Naive B cell (primary cell): ENCODE data around the gene SEC23A. TPM values are rescaled to one million over a fixed set of nuclear protein-coding genes. Genes with fewer than 3 reads are reported as not detected.
"Not testable (repeated sequence)": the region's sequence is repeated elsewhere in the genome, so short reads cannot be mapped to it uniquely, and the experiment has no call there.

Experiments used
- ATAC-seq, 2 donors: fragments of 150-1000 bp; cut with Tn5 transposase; 2 replicates each; pipeline ENCODE4 v1.10.0; 2021; ENCODE audit warnings: low read depth in 2 of 2, mild to moderate bottlenecking in 2 of 2, moderate library complexity in 2 of 2
- DNase-seq: peaks from one replicate; pipeline ENCODE4 v3.0.0; 2022
- H3K27ac Mint-ChIP-seq, 6 donors: one replicate each; pipeline ENCODE4 v1.8.0; 2020 to 2022; ENCODE audit warnings: mild to moderate bottlenecking in 6 of 6, mixed read lengths in 6 of 6, moderate library complexity in 5 of 6, inconsistent platforms in 2 of 6
- H3K27me3 Mint-ChIP-seq, 3 donors: one replicate each; pipeline ENCODE4 v1.8.0; 2021 to 2022; ENCODE audit warnings: mixed read lengths in 3 of 3, mild to moderate bottlenecking in 1 of 3
- H3K36me3 Mint-ChIP-seq, 2 donors: one replicate each; pipeline ENCODE4 v1.8.0; 2020 to 2022; ENCODE audit warnings: mixed read lengths in 2 of 2, inconsistent platforms in 1 of 2, mild to moderate bottlenecking in 1 of 2
- H3K4me1 Mint-ChIP-seq, 3 donors: one replicate each; pipeline ENCODE4 v1.8.0; 2020 to 2022; ENCODE audit warnings: mixed read lengths in 3 of 3, inconsistent platforms in 1 of 3, mild to moderate bottlenecking in 1 of 3, moderate library complexity in 1 of 3
- H3K4me3 Mint-ChIP-seq, 8 donors: one replicate each; pipeline ENCODE4 v1.8.0; 2020 to 2022; ENCODE audit warnings: mild to moderate bottlenecking in 8 of 8, mixed read lengths in 8 of 8, moderate library complexity in 8 of 8, inconsistent platforms in 2 of 8
- H3K9me3 Mint-ChIP-seq, 7 donors: one replicate each; pipeline ENCODE4 v1.8.0; 2020 to 2022; ENCODE audit warnings: mixed read lengths in 7 of 7, mild to moderate bottlenecking in 5 of 7, inconsistent platforms in 2 of 7, moderate library complexity in 1 of 7
- polyA plus RNA-seq, 6 donors: library from polyadenylated mRNA; unstranded; fragments of 300-500 nt; fragmentation: Illumina TruSeq; gene quantifications; one replicate each; pipeline ENCODE4 v1.2.3, GENCODE V29; 2021; ENCODE audit warnings: low read depth in 6 of 6

Gene SEC23A
- polyA plus RNA-seq, 6 donors from 2014 or later = 25.4 to 32.4 (median 28.9) TPM

- Mint-ChIP-seq H3K4me3 (no peak overlapping the region), H3K27ac (no peak overlapping the region), H3K4me1 (peaks cover 3 to 15% (median 9%) of the 10 kb centered on the region in 3 donors), H3K9me3 (no peaks in the 10 kb centered on the region), H3K36me3 (no peaks in the 10 kb centered on the region), H3K27me3 (peaks cover 0 to 4% (median 0%) of the 10 kb centered on the region in 3 donors)
- ATAC-seq (no peak), DNase-seq (no peak)
These were observed 5.8 kb upstream of the SEC23A start for GRCh38 chr14:39108791-39109190.

DNA sequence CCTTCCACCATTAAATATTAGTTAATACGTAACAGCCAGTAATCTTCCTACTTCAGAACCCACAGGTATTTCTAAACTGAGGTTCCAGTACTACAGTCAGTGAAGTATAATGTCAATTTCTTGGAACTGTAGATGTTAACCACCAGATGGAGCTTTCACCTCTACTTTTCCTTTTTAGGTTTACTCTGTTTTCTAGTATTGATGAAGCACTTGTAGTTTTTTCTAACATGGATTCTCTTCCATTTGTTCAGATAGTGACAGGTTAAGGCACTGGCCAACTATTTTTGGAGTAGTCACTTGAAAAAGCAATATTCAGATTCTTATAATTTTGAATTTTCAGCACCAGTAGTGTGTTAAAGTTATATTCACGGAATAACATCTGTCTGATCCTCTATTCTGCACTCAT, 4.6 kb upstream of the SEC23A start:
- Mint-ChIP-seq H3K36me3 (no peaks in the 10 kb centered on the region), H3K27ac (peak overlapping the region in 1 of 6 donors; percentile 6), H3K4me1 (peaks cover 10 to 16% (median 12%) of the 10 kb centered on the region in 3 donors), H3K27me3 (peaks cover 0 to 4% (median 0%) of the 10 kb centered on the region in 3 donors), H3K4me3 (peak overlapping the region in 1 of 8 donors; percentile 59), H3K9me3 (no peaks in the 10 kb centered on the region)
- DNase-seq = no peak
- no peak for ATAC-seq

GRCh38 chr14:39104078-39104801, 1.2 kb upstream of the SEC23A start:
- peaks cover 19 to 46% (median 39%) of the 10 kb centered on the region in 3 donors for H3K4me1 Mint-ChIP-seq
- not testable (repeated sequence) for H3K9me3 Mint-ChIP-seq, H3K27me3 Mint-ChIP-seq, ATAC-seq, DNase-seq, H3K36me3 Mint-ChIP-seq
- H3K4me3 Mint-ChIP-seq = peak overlapping the region; percentile 93 to 99 (median 97)
- peak overlapping the region; percentile 94 to 98 (median 96) for H3K27ac Mint-ChIP-seq

DNA sequence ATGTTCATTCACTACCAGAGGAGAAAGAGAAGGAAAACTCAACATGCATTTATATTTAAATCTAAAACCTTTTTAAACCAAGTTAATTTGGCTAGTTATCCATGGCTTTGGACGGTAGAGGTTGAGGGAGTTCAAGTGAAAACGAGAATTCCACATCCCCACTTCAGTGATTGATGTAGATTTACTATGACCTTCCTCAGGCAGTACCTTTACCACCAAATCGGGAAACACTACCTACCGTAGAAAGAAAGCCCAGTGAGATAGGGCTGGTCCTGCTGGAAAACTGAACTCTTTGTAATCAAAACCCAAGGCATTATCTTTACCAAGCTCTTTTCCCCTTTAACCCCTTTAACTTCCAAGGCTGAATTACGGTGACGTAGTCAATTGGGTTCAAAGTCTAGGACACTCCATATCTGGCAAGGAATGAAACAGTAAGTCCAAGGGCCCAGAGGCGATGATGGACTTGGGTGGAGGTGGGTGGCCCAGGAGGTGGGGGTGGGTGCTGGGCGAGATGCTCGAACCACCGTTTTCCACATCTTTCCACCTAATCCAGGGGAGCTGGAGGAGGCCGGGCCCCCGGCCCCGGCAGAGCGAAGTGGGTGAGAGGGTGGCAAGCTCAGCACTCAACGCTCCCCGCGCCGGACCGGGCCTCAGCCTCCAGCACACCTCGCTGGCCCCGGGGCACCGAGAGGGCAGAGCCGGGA, 618 bp downstream of the SEC23A start:
- Mint-ChIP-seq H3K27me3 (no peaks in the 10 kb centered on the region), H3K9me3 (no peaks in the 10 kb centered on the region), H3K36me3 (no peaks in the 10 kb centered on the region), H3K4me1 (peaks cover 23 to 54% (median 39%) of the 10 kb centered on the region in 3 donors), H3K4me3 (peak overlapping the region; percentile 89 to 99 (median 95)), H3K27ac (peak overlapping the region; percentile 94 to 98 (median 96))
- ATAC-seq (peak in 1 of 2 donors; percentile 11), DNase-seq (no peak)

DNA sequence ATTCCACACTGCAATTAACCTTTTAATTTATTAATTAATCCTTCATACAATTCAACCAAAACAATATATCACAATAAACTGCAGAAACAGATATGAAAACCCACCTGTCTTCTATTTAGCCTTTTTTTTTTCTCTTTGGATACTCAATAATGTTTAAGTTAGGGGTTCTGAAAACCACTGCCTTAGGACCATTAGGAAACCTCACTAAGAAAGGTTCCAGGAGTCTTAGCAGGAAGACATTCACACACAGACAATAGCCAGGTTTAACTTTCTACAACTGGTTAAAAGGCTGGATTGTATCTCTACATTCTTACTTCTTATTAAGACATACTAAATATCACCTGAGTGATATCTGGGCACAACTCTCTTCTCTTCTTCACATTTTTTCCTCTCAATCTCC, 3.3 kb downstream of the SEC23A start:
- Mint-ChIP-seq H3K27ac (peak overlapping the region in 3 of 6 donors; percentile 1 to 21 (median 5)), H3K9me3 (no peaks in the 10 kb centered on the region), H3K4me1 (peaks cover 30 to 61% (median 47%) of the 10 kb centered on the region in 3 donors), H3K36me3 (peaks cover 3 to 5% of the 10 kb centered on the region in 2 donors), H3K27me3 (no peaks in the 10 kb centered on the region), H3K4me3 (peak overlapping the region in 1 of 8 donors; percentile 5)
- no peak for DNase-seq
- ATAC-seq = no peak

DNA sequence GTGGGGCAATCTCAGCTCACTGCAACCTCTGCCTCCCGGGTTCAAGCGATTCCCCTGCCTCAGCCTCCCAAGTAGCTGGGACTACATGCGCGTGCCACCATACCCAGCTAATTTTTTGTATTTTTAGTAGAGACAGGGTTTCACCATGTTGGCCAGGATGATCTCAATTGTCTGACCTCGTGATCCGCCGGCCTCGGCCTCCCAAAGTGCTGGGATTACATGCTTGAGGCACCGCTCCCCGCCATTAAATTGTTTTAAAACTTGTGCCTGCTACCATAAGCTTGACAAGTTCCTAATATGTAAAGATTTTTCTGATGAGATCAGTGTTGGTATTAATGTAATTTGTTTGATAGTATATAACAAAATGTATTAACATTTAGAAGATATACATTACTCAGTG, 3.8 kb downstream of the SEC23A start:
- not testable (repeated sequence) for H3K9me3 Mint-ChIP-seq, DNase-seq, H3K27me3 Mint-ChIP-seq, ATAC-seq
- peak overlapping the region in 2 of 6 donors; percentile 1 to 81 for H3K27ac Mint-ChIP-seq
- peaks cover 35 to 56% (median 47%) of the 10 kb centered on the region in 3 donors for H3K4me1 Mint-ChIP-seq
- H3K36me3 Mint-ChIP-seq = peaks cover 3 to 11% of the 10 kb centered on the region in 2 donors
- peak overlapping the region in 1 of 8 donors; percentile 22 for H3K4me3 Mint-ChIP-seq

DNA sequence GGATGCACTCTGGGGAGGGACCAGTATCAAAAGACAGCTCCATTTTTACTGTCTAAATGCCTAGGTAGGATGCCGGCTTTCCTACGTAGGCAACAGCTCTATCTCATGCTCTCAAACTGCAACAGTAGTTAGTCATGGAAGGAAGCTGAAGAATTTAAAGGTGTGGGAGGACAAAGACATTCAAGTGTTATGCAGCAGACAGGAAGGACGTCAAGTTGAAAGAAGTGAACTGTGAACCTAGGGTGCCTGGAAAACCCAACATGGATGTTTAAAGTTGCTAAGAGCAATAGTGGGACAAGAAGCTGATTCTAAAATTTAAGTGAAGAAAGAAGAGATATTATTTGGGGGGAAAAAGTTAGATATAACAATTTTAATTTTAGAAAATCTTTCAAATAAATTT, 5.9 kb downstream of the SEC23A start:
- no peak for DNase-seq
- H3K4me3 Mint-ChIP-seq = no peak overlapping the region
- peaks cover 24 to 42% (median 36%) of the 10 kb centered on the region in 3 donors for H3K4me1 Mint-ChIP-seq
- H3K9me3 Mint-ChIP-seq = no peaks in the 10 kb centered on the region
- H3K27ac Mint-ChIP-seq = peak overlapping the region in 3 of 6 donors; percentile 0 to 70 (median 67)
- no peaks in the 10 kb centered on the region for H3K27me3 Mint-ChIP-seq
- peaks cover 3 to 11% of the 10 kb centered on the region in 2 donors for H3K36me3 Mint-ChIP-seq
- ATAC-seq = no peak

DNA sequence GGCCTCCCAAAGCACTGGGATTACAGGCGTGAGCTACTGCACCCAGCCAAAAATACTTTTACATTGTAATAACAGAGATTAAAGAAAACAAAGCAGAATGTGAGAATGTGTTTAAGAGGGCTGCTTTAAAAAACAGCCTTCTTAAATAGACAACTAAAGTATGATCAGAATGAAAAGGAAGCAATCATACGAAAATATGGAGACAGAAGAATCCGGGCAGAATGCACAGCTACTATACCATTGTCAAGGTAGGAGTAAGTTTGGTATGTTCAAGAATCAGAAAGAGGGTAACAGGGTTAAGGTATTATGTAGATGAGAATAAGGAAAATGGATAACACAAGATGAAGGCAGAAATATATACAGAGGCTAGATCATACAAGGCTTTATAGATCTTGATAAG, 8.5 kb downstream of the SEC23A start:
- ATAC-seq (no peak), DNase-seq (no peak)
- Mint-ChIP-seq H3K4me3 (no peak overlapping the region), H3K27me3 (no peaks in the 10 kb centered on the region), H3K9me3 (no peaks in the 10 kb centered on the region), H3K36me3 (peaks cover 8 to 24% of the 10 kb centered on the region in 2 donors), H3K27ac (peak overlapping the region in 3 of 6 donors; percentile 2 to 67 (median 35)), H3K4me1 (peaks cover 15 to 19% (median 19%) of the 10 kb centered on the region in 3 donors)

DNA sequence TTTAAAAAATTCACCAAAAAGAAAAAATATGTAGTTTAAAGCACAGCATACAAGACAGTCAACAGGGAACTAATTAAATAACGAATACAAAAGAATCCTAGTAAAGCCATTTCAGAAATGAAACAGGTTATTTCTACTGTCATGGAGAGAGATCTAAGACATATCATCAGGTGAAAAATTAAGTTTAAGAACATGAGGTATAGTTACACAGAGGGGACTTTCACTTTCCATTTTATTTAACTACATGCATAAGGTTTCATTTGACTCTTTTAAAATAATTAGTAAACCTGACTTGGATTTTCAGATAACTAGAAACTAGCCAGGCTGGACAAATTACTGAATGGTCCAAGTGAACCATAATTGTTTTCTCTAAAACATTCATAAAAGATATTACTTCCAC, 11.3 kb downstream of the SEC23A start:
- no peak overlapping the region for H3K4me3 Mint-ChIP-seq
- peaks cover 24 to 29% of the 10 kb centered on the region in 2 donors for H3K36me3 Mint-ChIP-seq
- ATAC-seq (no peak), DNase-seq (no peak)
- H3K27ac Mint-ChIP-seq = peak overlapping the region in 3 of 6 donors; percentile 34 to 78 (median 57)
- H3K9me3 Mint-ChIP-seq = no peaks in the 10 kb centered on the region
- peaks cover 4 to 15% (median 14%) of the 10 kb centered on the region in 3 donors for H3K4me1 Mint-ChIP-seq
- H3K27me3 Mint-ChIP-seq = no peaks in the 10 kb centered on the region

GRCh38 chr14:39090548-39091111, 12.4 kb downstream of the SEC23A start:
- Mint-ChIP-seq H3K36me3 (peaks cover 29 to 31% of the 10 kb centered on the region in 2 donors), H3K27me3 (no peaks in the 10 kb centered on the region), H3K27ac (no peak overlapping the region), H3K4me3 (no peak overlapping the region), H3K4me1 (peaks cover 4 to 15% (median 14%) of the 10 kb centered on the region in 3 donors), H3K9me3 (no peaks in the 10 kb centered on the region)
- ATAC-seq = no peak
- DNase-seq = no peak

DNA sequence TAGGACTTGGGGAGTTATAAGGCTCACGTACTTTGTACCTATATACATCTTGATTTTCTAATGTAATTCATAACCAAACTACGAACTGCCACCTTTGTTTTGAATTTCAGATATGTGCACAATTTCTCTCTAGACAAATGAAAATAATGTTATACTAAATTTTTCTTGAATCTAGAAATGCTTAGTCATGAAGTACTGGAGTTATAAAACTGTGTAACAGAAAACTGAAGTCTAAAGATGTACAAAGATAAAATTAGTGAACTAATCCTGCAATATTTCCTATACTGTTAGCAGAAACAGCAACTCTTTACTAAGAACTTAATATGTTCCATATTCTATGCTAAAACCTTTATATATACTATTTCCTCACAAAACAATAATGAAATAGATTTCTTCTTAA, 15.5 kb downstream of the SEC23A start:
- ATAC-seq (no peak), DNase-seq (no peak)
- H3K9me3 Mint-ChIP-seq = no peaks in the 10 kb centered on the region
- no peaks in the 10 kb centered on the region for H3K27me3 Mint-ChIP-seq
- H3K4me1 Mint-ChIP-seq = peaks cover 0 to 10% (median 6%) of the 10 kb centered on the region in 3 donors
- no peak overlapping the region for H3K27ac Mint-ChIP-seq
- H3K4me3 Mint-ChIP-seq = no peak overlapping the region
- H3K36me3 Mint-ChIP-seq = peaks cover 26 to 42% of the 10 kb centered on the region in 2 donors

- Mint-ChIP-seq H3K4me1 (peaks cover 0 to 10% (median 6%) of the 10 kb centered on the region in 3 donors), H3K27me3 (no peaks in the 10 kb centered on the region), H3K27ac (no peak overlapping the region), H3K4me3 (no peak overlapping the region), H3K9me3 (no peaks in the 10 kb centered on the region), H3K36me3 (peaks cover 26 to 45% of the 10 kb centered on the region in 2 donors)
- DNase-seq = no peak
- no peak for ATAC-seq
These were observed 17.1 kb downstream of the SEC23A start for GRCh38 chr14:39085933-39086332.

DNA sequence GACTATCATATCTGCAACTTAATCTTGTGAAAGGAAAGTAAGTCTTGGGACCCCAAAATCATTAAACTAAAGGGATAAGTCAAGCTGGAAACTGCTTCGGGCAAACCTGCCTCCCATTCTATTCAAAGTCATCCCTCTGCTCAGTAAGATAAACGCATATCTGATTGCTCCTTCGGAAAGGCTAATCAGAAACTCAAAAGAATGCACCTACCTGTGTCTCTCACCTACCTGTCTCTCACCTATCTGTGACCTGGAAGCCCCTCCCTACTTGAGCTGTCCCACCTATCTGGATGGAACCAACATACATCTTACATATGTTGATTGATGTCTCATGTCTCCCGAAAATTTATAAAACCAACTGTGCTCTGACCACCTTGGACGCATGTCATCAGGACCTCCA, 19.9 kb downstream of the SEC23A start:
- no peak overlapping the region for H3K4me3 Mint-ChIP-seq
- peak overlapping the region in 3 of 6 donors; percentile 14 to 91 (median 60) for H3K27ac Mint-ChIP-seq
- peaks cover 0 to 3% (median 0%) of the 10 kb centered on the region in 3 donors for H3K4me1 Mint-ChIP-seq
- H3K27me3 Mint-ChIP-seq = no peaks in the 10 kb centered on the region
- DNase-seq (no peak), ATAC-seq (no peak)
- H3K36me3 Mint-ChIP-seq = peaks cover 8 to 46% of the 10 kb centered on the region in 2 donors
- no peaks in the 10 kb centered on the region for H3K9me3 Mint-ChIP-seq
